ENCODE measurements around the gene TOGARAM2. TPM values are rescaled to one million over a fixed set of nuclear protein-coding genes. Genes with fewer than 3 reads are reported as not detected.

TOGARAM2 gene
- total and polyA plus RNA-seq, 2 experiments from 2014 or later: not detected

GRCh38 chr2:28986429-28986828 is 5.3 kb downstream of the TOGARAM2 start:
- DNase-seq: no peak
- Histone ChIP-seq H3K27me3 (replicated peaks; ENCODE audit: insufficient read depth) (no peaks in the 10 kb centered on the region), H3K79me2 (ENCODE audit: insufficient read depth) (no peaks in the 10 kb centered on the region), H3K9me3 (ENCODE audit: low read depth) (no peaks in the 10 kb centered on the region), H4K20me1 (ENCODE audit: insufficient read depth) (no peaks in the 10 kb centered on the region), H3K9ac (no peak overlapping the region), H3K4me2 (ENCODE audit: unreplicated experiment) (no peak overlapping the region), H3K4me3 (no peak overlapping the region), H2AFZ (no peak overlapping the region), H3K9me2 (ENCODE audit: insufficient read depth) (no peaks in the 10 kb centered on the region), H3F3A (ENCODE audit: insufficient read depth) (no peaks in the 10 kb centered on the region), H3K36me3 (ENCODE audit: low read depth) (no peaks in the 10 kb centered on the region), H3K4me1 (ENCODE audit: insufficient read depth) (peaks cover 5% of the 10 kb centered on the region; the same call in 1 of the 2 replicates), H3K27ac (no peak overlapping the region)
- no peak for TF ChIP-seq EZH2 (IDR thresholded peaks at IDR 0.05; ENCODE audit: insufficient read depth, poor library complexity, severe bottlenecking)
- WGBS, 2 experiments (ENCODE audit: low coverage in 1 of 2, low lambda C conversion rate in 2 of 2, missing lambda C conversion rate in 2 of 2): 57 to 61% methylated on average over 4 of the region's 4 CpGs
- in situ Hi-C loops (cut with MboI): no loop called here

GRCh38 chr2:28989973-28990372 is 8.9 kb downstream of the TOGARAM2 start:
- in situ Hi-C loops (cut with MboI): no loop called here
- Histone ChIP-seq H3K79me2 (ENCODE audit: insufficient read depth) (no peaks in the 10 kb centered on the region), H3F3A (ENCODE audit: insufficient read depth) (no peaks in the 10 kb centered on the region), H3K27ac (no peak overlapping the region), H3K9me2 (ENCODE audit: insufficient read depth) (no peaks in the 10 kb centered on the region), H4K20me1 (ENCODE audit: insufficient read depth) (no peaks in the 10 kb centered on the region), H2AFZ (no peak overlapping the region), H3K4me1 (ENCODE audit: insufficient read depth) (peaks cover 8% of the 10 kb centered on the region; the same call in 1 of the 2 replicates), H3K27me3 (replicated peaks; ENCODE audit: insufficient read depth) (no peaks in the 10 kb centered on the region), H3K9ac (no peak overlapping the region), H3K36me3 (ENCODE audit: low read depth) (no peaks in the 10 kb centered on the region), H3K9me3 (ENCODE audit: low read depth) (no peaks in the 10 kb centered on the region), H3K4me2 (ENCODE audit: unreplicated experiment) (no peak overlapping the region), H3K4me3 (no peak overlapping the region)
- no peak for DNase-seq
- TF ChIP-seq EZH2 (IDR thresholded peaks at IDR 0.05; ENCODE audit: insufficient read depth, poor library complexity, severe bottlenecking) (no peak), EZH2phosphoT487 (IDR thresholded peaks at IDR 0.05; ENCODE audit: insufficient read depth, low read depth) (no peak)
- WGBS, 2 experiments (ENCODE audit: low coverage in 1 of 2, low lambda C conversion rate in 2 of 2, missing lambda C conversion rate in 2 of 2): 79 to 80% methylated on average over 4 to 5 of the region's 5 CpGs

- H3K9ac ChIP-seq: no peak overlapping the region
- H3K79me2 ChIP-seq (ENCODE audit: insufficient read depth): no peaks in the 10 kb centered on the region
- no peaks in the 10 kb centered on the region for H3F3A ChIP-seq (ENCODE audit: insufficient read depth)
- H2AFZ ChIP-seq: no peak overlapping the region
- H3K4me3 ChIP-seq: no peak overlapping the region
- no peak overlapping the region for H3K4me2 ChIP-seq (ENCODE audit: unreplicated experiment)
- no peaks in the 10 kb centered on the region for H3K9me3 ChIP-seq (ENCODE audit: low read depth)
- no peak for DNase-seq
- WGBS, 2 experiments (ENCODE audit: low coverage in 1 of 2, low lambda C conversion rate in 2 of 2, missing lambda C conversion rate in 2 of 2): 74 to 77% methylated on average over 16 of the region's 16 CpGs
- no peaks in the 10 kb centered on the region for H4K20me1 ChIP-seq (ENCODE audit: insufficient read depth)
- in situ Hi-C loops (cut with MboI): no loop called here
- H3K27ac ChIP-seq: no peak overlapping the region
- no peaks in the 10 kb centered on the region for H3K27me3 ChIP-seq (replicated peaks; ENCODE audit: insufficient read depth)
- TF ChIP-seq EZH2phosphoT487 (IDR thresholded peaks at IDR 0.05; ENCODE audit: insufficient read depth, low read depth) (no peak), EZH2 (IDR thresholded peaks at IDR 0.05; ENCODE audit: insufficient read depth, poor library complexity, severe bottlenecking) (no peak)
- H3K4me1 ChIP-seq (ENCODE audit: insufficient read depth): peaks cover 8% of the 10 kb centered on the region; the same call in 1 of the 2 replicates
- H3K9me2 ChIP-seq (ENCODE audit: insufficient read depth): no peaks in the 10 kb centered on the region
- H3K36me3 ChIP-seq (ENCODE audit: low read depth): no peaks in the 10 kb centered on the region
These were observed 9.3 kb downstream of the TOGARAM2 start for GRCh38 chr2:28990445-28990844.

GRCh38 chr2:28991021-28991420 is 9.9 kb downstream of the TOGARAM2 start:
- DNase-seq: peak; percentile 69
- in situ Hi-C loops (cut with MboI): no loop called here
- 18% methylated on average over 4 of the region's 4 CpGs for WGBS, 2 experiments (ENCODE audit: low coverage in 1 of 2, low lambda C conversion rate in 2 of 2, missing lambda C conversion rate in 2 of 2)
- peaks cover 8% of the 10 kb centered on the region; the same call in 1 of the 2 replicates for H3K4me1 ChIP-seq (ENCODE audit: insufficient read depth)
- H3K4me3 ChIP-seq: no peak overlapping the region
- H3K27me3 ChIP-seq (replicated peaks; ENCODE audit: insufficient read depth): no peaks in the 10 kb centered on the region
- H3K9me3 ChIP-seq (ENCODE audit: low read depth): no peaks in the 10 kb centered on the region
- H3F3A ChIP-seq (ENCODE audit: insufficient read depth): no peaks in the 10 kb centered on the region
- H2AFZ ChIP-seq: no peak overlapping the region; the same call in 1 of the 2 replicates
- H3K4me2 ChIP-seq (ENCODE audit: unreplicated experiment): no peak overlapping the region
- no peaks in the 10 kb centered on the region for H4K20me1 ChIP-seq (ENCODE audit: insufficient read depth)
- no peak overlapping the region for H3K9ac ChIP-seq
- H3K36me3 ChIP-seq (ENCODE audit: low read depth): no peaks in the 10 kb centered on the region
- no peak for TF ChIP-seq EZH2 (IDR thresholded peaks at IDR 0.05; ENCODE audit: insufficient read depth, poor library complexity, severe bottlenecking)
- no peak overlapping the region for H3K27ac ChIP-seq
- no peaks in the 10 kb centered on the region for H3K9me2 ChIP-seq (ENCODE audit: insufficient read depth)
- H3K79me2 ChIP-seq (ENCODE audit: insufficient read depth): no peaks in the 10 kb centered on the region

GRCh38 chr2:28991460-28991859 is 10.4 kb downstream of the TOGARAM2 start:
- Histone ChIP-seq H4K20me1 (ENCODE audit: insufficient read depth) (no peaks in the 10 kb centered on the region), H3K36me3 (ENCODE audit: low read depth) (no peaks in the 10 kb centered on the region), H3K4me3 (no peak overlapping the region), H3K9me2 (ENCODE audit: insufficient read depth) (no peaks in the 10 kb centered on the region), H3K4me1 (ENCODE audit: insufficient read depth) (peaks cover 11% of the 10 kb centered on the region), H3F3A (ENCODE audit: insufficient read depth) (no peaks in the 10 kb centered on the region), H3K79me2 (ENCODE audit: insufficient read depth) (no peaks in the 10 kb centered on the region), H3K9ac (no peak overlapping the region), H3K4me2 (ENCODE audit: unreplicated experiment) (no peak overlapping the region), H2AFZ (no peak overlapping the region; the same call in 1 of the 2 replicates), H3K9me3 (ENCODE audit: low read depth) (no peaks in the 10 kb centered on the region), H3K27ac (no peak overlapping the region), H3K27me3 (replicated peaks; ENCODE audit: insufficient read depth) (no peaks in the 10 kb centered on the region)
- 78% methylated on average over 9 of the region's 9 CpGs for WGBS, 2 experiments (ENCODE audit: low coverage in 1 of 2, low lambda C conversion rate in 2 of 2, missing lambda C conversion rate in 2 of 2)
- peak; percentile 41 for DNase-seq
- TF ChIP-seq EZH2phosphoT487 (IDR thresholded peaks at IDR 0.05; ENCODE audit: insufficient read depth, low read depth) (no peak), EZH2 (IDR thresholded peaks at IDR 0.05; ENCODE audit: insufficient read depth, poor library complexity, severe bottlenecking) (no peak)
- in situ Hi-C loops (cut with MboI): no loop called here

Measured in GM23248 (cell line).